GM12892 (cell line): ENCODE data around the gene CSRP3.

Experiments
- POLR2A ChIP-seq: IDR thresholded peaks from 2 replicates; pipeline ENCODE4 v1.6.1; 2011; ENCODE audit warnings: low read depth, low read length, control low read depth
- TAF1 ChIP-seq: IDR thresholded peaks from 2 replicates; pipeline ENCODE4 v1.6.1; 2011; ENCODE audit warnings: low read depth, mild to moderate bottlenecking, control low read depth, low read length, borderline replicate concordance

DNA sequence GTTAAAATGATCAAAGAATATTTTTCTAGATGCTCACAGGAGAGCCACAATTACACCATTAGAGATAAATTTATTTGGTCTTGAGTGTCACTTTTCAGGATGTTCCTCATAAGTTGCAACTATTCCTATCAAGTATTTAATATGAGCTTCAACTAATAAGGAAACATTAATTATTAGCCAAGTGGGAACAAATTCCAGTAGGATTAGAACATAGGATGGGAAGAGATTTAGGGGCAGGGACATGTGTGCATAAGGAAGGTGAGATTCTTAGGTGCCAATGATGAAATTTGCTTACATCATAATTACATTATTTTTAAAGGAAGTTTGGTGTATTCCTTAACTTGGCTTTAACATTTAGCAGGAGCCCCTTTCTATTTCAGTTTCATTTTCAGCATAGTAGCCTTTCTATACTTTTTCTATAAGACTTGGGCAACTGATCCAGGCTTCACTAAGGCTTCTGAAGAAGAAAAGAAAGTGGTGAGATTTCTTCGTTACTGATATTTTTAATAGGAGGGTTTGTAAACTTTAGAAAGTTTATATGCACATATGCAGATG, 38.8 kb downstream of the CSRP3 start:
- TF ChIP-seq TAF1, result no peak
- no peak for TF ChIP-seq POLR2A
